Left lung (tissue), 10 donors: Measurements from ENCODE around the gene SLX4IP. TPM values are rescaled to one million over a fixed set of nuclear protein-coding genes. Genes with fewer than 3 reads are reported as not detected.

Experiments
- ATAC-seq: fragments of 200-7000 bp; cut with Tn5 transposase; one replicate; pipeline ENCODE4 v1.9.1; 2020; ENCODE audit warnings: moderate library complexity
- DNase-seq, 4 donors: peaks; one replicate each; pipeline ENCODE4 v3.0.0-alpha.2; 2013 to 2020
- H3K27ac ChIP-seq, 2 donors: fragments of 200-600 bp; sonication (generic) in 1 of 2; one replicate each; pipeline versions ENCODE4 v1.5.0 to v1.8.0; 2020 to 2021
- H3K27me3 ChIP-seq, 2 donors: fragments of 200-600 bp; sonication (generic) in 1 of 2; one replicate each; pipeline versions ENCODE4 v1.5.0 to v1.8.0; 2020 to 2021
- H3K36me3 ChIP-seq, 2 donors: fragments of 200-600 bp; sonication (generic) in 1 of 2; one replicate each; pipeline versions ENCODE4 v1.5.0 to v1.8.0; 2020 to 2021
- H3K4me1 ChIP-seq, 2 donors: fragments of 200-600 bp; one replicate each; pipeline ENCODE4 v1.8.0; 2021
- H3K4me3 ChIP-seq, 2 donors: fragments of 200-600 bp; sonication (generic) in 1 of 2; one replicate each; pipeline versions ENCODE4 v1.5.0 to v1.8.0; 2020 to 2021; ENCODE audit warnings: mild to moderate bottlenecking in 1 of 2
- H3K9me3 ChIP-seq, 2 donors: fragments of 200-600 bp; sonication (generic) in 1 of 2; one replicate each; pipeline versions ENCODE4 v1.5.0 to v1.8.0; 2020 to 2021
- intact Hi-C, 2 donors: fragments of 100-400 bp; cut with DNase I; formaldehyde crosslinking; loops; one replicate each; pipeline versions ENCODE4 v1.11.2 to v1.14.2; 2022
- polyA plus RNA-seq, 6 donors: library from polyadenylated mRNA; unstranded; fragments of 120-200 nt; gene quantifications; one replicate each; pipeline ENCODE4 v1.2.1, GENCODE V29; 2013; ENCODE audit not compliant: insufficient read length in 6 of 6
- total RNA-seq, 2 donors: library from RNA; stranded (reverse); fragmentation: NEBNext Ultra II Directional; extraction: Animal tissue kit (Norgen Biotek cat#: 25700); gene quantifications; one replicate each; pipeline ENCODE4 v1.2.1, GENCODE V29; 2021
- TF ChIP-seq, protein P1 (sequence below), 2 donors: fragments of 200-600 bp; sonication (generic) in 1 of 2; IDR thresholded peaks; one replicate each; pipeline versions ENCODE4 v1.5.0 to v1.8.0; 2021; ENCODE audit warnings: antibody characterized with exemption in 2 of 2
- donor health status: DM: no; HTN: yes; CAD: no.
- donor health status: DM: no; HTN: no; CAD: no.

The SLX4IP gene
- total and polyA plus RNA-seq, 8 donors: 6.0 to 12.3 (median 10.3) TPM

DNA sequence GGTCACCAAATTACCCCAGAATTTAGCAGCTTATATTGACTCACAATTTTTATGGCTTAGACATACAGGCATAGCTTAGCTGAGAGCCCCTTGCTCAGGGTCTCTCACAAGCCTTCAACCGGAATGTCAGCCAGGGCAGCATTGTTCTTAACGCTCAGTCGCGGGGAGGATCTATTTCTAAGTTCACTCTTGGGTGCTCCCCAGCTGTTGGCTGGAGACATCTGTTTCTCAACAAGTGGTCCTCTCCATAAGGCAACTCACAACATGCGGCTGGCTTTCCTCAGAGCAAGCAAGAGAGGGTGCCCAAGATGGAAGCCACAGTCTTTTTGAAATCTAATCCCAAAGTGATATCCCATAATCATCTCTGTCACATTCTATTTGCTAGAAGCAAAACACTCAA lies 46.6 kb downstream of the SLX4IP start:
- TF ChIP-seq, protein P1, sequence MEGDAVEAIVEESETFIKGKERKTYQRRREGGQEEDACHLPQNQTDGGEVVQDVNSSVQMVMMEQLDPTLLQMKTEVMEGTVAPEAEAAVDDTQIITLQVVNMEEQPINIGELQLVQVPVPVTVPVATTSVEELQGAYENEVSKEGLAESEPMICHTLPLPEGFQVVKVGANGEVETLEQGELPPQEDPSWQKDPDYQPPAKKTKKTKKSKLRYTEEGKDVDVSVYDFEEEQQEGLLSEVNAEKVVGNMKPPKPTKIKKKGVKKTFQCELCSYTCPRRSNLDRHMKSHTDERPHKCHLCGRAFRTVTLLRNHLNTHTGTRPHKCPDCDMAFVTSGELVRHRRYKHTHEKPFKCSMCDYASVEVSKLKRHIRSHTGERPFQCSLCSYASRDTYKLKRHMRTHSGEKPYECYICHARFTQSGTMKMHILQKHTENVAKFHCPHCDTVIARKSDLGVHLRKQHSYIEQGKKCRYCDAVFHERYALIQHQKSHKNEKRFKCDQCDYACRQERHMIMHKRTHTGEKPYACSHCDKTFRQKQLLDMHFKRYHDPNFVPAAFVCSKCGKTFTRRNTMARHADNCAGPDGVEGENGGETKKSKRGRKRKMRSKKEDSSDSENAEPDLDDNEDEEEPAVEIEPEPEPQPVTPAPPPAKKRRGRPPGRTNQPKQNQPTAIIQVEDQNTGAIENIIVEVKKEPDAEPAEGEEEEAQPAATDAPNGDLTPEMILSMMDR (IDR thresholded peaks at IDR 0.05): no peak
- DNase-seq: no peak
- no peaks in the 10 kb centered on the region for H3K9me3 ChIP-seq
- H3K4me3 ChIP-seq: no peak overlapping the region
- no peak overlapping the region for H3K27ac ChIP-seq
- intact Hi-C loops: no loop called here
- no peaks in the 10 kb centered on the region for H3K27me3 ChIP-seq
- ATAC-seq: no peak
- peaks cover 0 to 2% of the 10 kb centered on the region in 2 donors for H3K4me1 ChIP-seq
- no peaks in the 10 kb centered on the region for H3K36me3 ChIP-seq

DNA sequence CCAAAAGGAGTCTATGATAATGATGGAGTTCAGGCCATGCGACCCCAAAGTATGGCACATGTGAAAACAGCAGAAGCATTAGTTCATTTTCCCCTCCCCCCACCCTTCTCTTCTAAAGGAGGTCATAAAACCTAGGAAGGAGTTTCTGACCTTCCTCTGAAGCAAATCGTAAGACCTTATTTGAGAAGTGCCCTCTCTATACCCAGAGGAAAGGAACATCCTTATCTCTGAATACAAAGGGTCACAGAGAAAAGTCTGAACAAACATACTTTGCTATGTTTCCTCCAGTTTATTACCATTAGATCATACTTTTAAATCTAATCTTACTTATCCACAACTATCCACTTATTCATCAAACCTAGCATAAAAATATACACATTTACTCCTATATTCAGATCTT lies 48.6 kb downstream of the SLX4IP start:
- H3K9me3 ChIP-seq: no peaks in the 10 kb centered on the region
- H3K36me3 ChIP-seq: no peaks in the 10 kb centered on the region
- no peaks in the 10 kb centered on the region for H3K27me3 ChIP-seq
- TF ChIP-seq, protein P1 (IDR thresholded peaks at IDR 0.05): no peak
- H3K4me3 ChIP-seq: no peak overlapping the region
- H3K4me1 ChIP-seq: peaks cover 0 to 19% of the 10 kb centered on the region in 2 donors
- DNase-seq (no peak), ATAC-seq (no peak)
- intact Hi-C loops: no loop called here
- H3K27ac ChIP-seq: no peak overlapping the region

DNA sequence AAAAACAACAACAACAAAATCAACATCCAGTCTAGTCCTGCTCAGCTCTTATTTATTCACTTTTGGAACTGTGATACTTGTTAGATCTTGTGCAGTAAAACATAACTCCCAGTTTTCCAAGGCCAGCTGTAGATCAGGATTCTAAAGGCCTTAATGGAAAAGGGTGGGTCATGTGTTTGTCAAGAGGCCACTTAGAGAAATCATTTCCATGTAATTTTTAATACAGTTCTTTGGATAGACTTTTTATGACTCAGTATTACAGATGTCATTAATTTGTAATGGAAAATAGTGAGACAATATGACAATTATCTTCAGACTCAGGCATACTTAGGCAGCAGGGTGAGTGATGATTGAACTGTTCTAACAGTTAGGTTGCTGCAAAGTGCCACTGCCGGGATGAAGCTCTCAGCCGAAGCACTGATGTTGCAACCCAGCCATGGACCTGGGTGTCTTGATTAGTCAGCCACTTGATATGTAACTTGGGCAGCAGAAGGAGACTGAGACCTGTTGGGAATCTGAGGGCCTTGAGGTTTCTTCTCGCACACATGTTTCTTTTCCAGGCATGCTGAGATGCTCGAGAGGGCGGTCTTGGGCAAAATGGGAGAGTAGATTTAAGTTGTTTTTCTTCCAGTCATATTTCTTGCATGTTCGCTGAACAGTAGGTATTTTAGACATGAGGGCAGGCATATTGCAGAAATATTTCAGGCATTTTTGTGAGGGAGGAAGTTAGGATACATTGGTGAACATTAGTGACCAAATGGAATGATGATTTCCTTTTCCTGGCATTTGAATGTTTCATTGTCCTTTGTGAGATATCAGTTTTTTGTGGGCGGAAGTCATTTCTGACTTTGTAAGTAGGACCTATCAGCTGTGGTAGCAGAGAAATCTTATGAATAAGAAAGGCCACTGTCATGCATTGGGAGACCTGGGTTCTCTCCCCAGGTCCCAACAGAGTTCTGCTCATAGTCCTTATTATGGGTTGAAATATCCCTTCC lies 52.3 kb downstream of the SLX4IP start:
- Histone ChIP-seq H3K36me3 (no peaks in the 10 kb centered on the region), H3K4me3 (no peak overlapping the region), H3K9me3 (no peaks in the 10 kb centered on the region), H3K4me1 (peaks cover 0 to 48% of the 10 kb centered on the region in 2 donors), H3K27me3 (no peaks in the 10 kb centered on the region), H3K27ac (peak overlapping the region in 1 of 2 donors; percentile 82)
- ATAC-seq (peak; percentile 69), DNase-seq (no peak)
- intact Hi-C loops: no loop called here
- TF ChIP-seq, protein P1 (IDR thresholded peaks at IDR 0.05): no peak

GRCh38 chr20:10488534-10488933 lies 53.4 kb downstream of the SLX4IP start:
- Histone ChIP-seq H3K36me3 (no peaks in the 10 kb centered on the region), H3K4me1 (peaks cover 0 to 50% of the 10 kb centered on the region in 2 donors), H3K27ac (peak overlapping the region in 1 of 2 donors; percentile 82), H3K4me3 (no peak overlapping the region), H3K9me3 (no peaks in the 10 kb centered on the region), H3K27me3 (no peaks in the 10 kb centered on the region)
- intact Hi-C loops: no loop called here
- TF ChIP-seq, protein P1 (IDR thresholded peaks at IDR 0.05): no peak
- DNase-seq: no peak
- peak; percentile 41 for ATAC-seq

DNA sequence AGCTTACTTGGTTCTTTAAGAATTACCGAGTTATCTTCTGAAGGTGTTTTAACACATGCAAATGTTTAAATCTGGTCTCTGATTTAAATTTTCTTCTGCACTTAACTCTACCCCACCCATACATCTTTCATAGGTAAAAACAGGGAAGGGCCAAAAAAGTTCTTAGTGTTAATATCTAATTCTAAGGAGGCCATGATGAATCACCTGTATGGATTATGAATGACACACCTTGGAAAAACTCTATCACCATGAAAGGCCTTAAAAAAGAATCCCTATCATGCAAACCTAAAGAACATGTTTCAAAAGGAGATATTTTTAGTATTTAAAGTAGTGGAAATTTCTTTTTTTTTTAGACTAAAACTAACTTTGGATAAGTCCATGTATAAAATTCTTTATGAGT lies 54.7 kb downstream of the SLX4IP start:
- no peaks in the 10 kb centered on the region for H3K9me3 ChIP-seq
- intact Hi-C loops: no loop called here
- TF ChIP-seq, protein P1 (IDR thresholded peaks at IDR 0.05): no peak
- H3K27me3 ChIP-seq: no peaks in the 10 kb centered on the region
- H3K4me3 ChIP-seq: no peak overlapping the region
- ATAC-seq (no peak), DNase-seq (no peak)
- H3K4me1 ChIP-seq: peaks cover 0 to 50% of the 10 kb centered on the region in 2 donors
- no peak overlapping the region for H3K27ac ChIP-seq
- H3K36me3 ChIP-seq: no peaks in the 10 kb centered on the region
